ENCODE results near the gene CACNA2D3.

Gene CACNA2D3

GRCh38 chr3:54299169-54299935 lies 177.0 kb downstream of the CACNA2D3 start:
- Histone ChIP-seq H4K20me1 (ENCODE audit: low read depth, low read length) (no peaks in the 10 kb centered on the region), H3K27ac (ENCODE audit: low read depth, low read length) (no peak overlapping the region), H3K9me3 (ENCODE audit: insufficient read depth, low read length) (no peaks in the 10 kb centered on the region), H3K4me2 (ENCODE audit: low read depth, low read length, poor library complexity, severe bottlenecking) (no peak overlapping the region), H3K36me3 (ENCODE audit: low read length) (no peaks in the 10 kb centered on the region), H3K4me3 (ENCODE audit: insufficient read depth, low read length, poor library complexity, severe bottlenecking) (no peak overlapping the region), H3F3A (ENCODE audit: insufficient read depth) (no peaks in the 10 kb centered on the region), H3K79me2 (ENCODE audit: insufficient read depth, low read length) (no peaks in the 10 kb centered on the region), H3K9ac (ENCODE audit: low read length) (no peak overlapping the region), H2AFZ (ENCODE audit: low read depth, low read length, severe bottlenecking) (no peak overlapping the region), H3K27me3 (ENCODE audit: low read length) (no peaks in the 10 kb centered on the region), H3K9me2 (replicated peaks; ENCODE audit: insufficient read depth, low read length) (no peaks in the 10 kb centered on the region)
- TF ChIP-seq EZH2phosphoT487 (conservative IDR thresholded peaks at IDR 0.05; ENCODE audit: low read length): no peak

DNA sequence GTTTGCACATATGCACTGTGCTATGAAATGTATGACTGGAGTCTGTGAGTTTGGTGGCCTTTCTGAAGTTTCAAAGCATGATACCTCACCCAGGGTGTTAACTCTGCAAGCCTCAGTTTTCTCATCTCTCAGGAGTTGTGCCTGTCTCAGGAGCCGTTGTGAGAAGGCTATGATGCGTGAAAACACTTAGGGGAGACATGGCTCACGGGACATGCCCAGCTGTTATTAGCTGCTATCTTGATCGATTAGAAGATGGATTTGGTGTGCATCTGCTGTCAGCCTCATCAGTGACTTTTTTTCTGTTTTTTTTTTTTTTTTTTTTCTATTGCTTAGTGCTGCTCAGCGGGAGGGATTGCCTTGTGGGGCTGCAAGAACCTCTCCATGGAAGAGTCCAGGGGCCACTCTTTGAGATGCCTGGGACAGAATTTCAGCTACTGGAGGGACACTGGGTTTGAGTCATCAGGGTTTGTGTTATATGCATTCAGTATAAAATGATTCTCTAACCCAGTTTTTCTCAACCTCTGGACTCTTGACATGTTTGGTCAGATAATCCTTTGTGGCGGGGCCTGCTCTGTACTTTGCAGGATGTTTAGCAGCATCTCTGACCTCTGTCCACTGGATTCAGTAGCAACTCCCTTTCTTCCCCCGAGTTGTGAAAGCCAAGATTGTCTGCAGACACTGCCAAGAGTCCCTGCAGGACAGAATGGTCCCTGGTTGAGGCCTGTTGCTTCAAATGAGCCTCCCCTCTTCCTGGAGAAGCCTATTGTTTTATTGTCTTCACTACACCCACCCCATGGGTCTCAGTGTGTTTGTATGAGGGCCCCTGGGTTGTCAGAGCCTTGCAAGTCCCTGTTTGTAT lies 181.4 kb downstream of the CACNA2D3 start:
- TF ChIP-seq EZH2phosphoT487 (conservative IDR thresholded peaks at IDR 0.05; ENCODE audit: low read length) (no peak), CTCF (IDR thresholded peaks at IDR 0.05; ENCODE audit: insufficient read depth, low read length, poor library complexity, severe bottlenecking) (no peak)
- no peak overlapping the region for H3K9ac ChIP-seq (ENCODE audit: low read length)
- no peak overlapping the region for H3K27ac ChIP-seq (ENCODE audit: low read depth, low read length)
- H2AFZ ChIP-seq (ENCODE audit: low read depth, low read length, severe bottlenecking): no peak overlapping the region
- H3K36me3 ChIP-seq (ENCODE audit: low read length): no peaks in the 10 kb centered on the region
- H3K4me3 ChIP-seq (ENCODE audit: insufficient read depth, low read length, poor library complexity, severe bottlenecking): no peak overlapping the region
- no peaks in the 10 kb centered on the region for H3K79me2 ChIP-seq (ENCODE audit: insufficient read depth, low read length)
- no peaks in the 10 kb centered on the region for H3K27me3 ChIP-seq (ENCODE audit: low read length)
- H4K20me1 ChIP-seq (ENCODE audit: low read depth, low read length): no peaks in the 10 kb centered on the region
- H3F3A ChIP-seq (ENCODE audit: insufficient read depth): no peaks in the 10 kb centered on the region
- H3K9me3 ChIP-seq (ENCODE audit: insufficient read depth, low read length): no peaks in the 10 kb centered on the region
- H3K9me2 ChIP-seq (replicated peaks; ENCODE audit: insufficient read depth, low read length): no peaks in the 10 kb centered on the region
- H3K4me2 ChIP-seq (ENCODE audit: low read depth, low read length, poor library complexity, severe bottlenecking): no peak overlapping the region

GRCh38 chr3:54304877-54305276 lies 182.5 kb downstream of the CACNA2D3 start:
- Histone ChIP-seq H3K27ac (ENCODE audit: low read depth, low read length) (no peak overlapping the region), H3K9ac (ENCODE audit: low read length) (no peak overlapping the region), H3K27me3 (ENCODE audit: low read length) (no peaks in the 10 kb centered on the region), H3K79me2 (ENCODE audit: insufficient read depth, low read length) (no peaks in the 10 kb centered on the region), H2AFZ (ENCODE audit: low read depth, low read length, severe bottlenecking) (no peak overlapping the region), H3K9me2 (replicated peaks; ENCODE audit: insufficient read depth, low read length) (no peaks in the 10 kb centered on the region), H3K4me3 (ENCODE audit: insufficient read depth, low read length, poor library complexity, severe bottlenecking) (no peak overlapping the region), H3F3A (ENCODE audit: insufficient read depth) (no peaks in the 10 kb centered on the region), H3K9me3 (ENCODE audit: insufficient read depth, low read length) (no peaks in the 10 kb centered on the region), H4K20me1 (ENCODE audit: low read depth, low read length) (no peaks in the 10 kb centered on the region), H3K4me2 (ENCODE audit: low read depth, low read length, poor library complexity, severe bottlenecking) (no peak overlapping the region), H3K36me3 (ENCODE audit: low read length) (no peaks in the 10 kb centered on the region)
- TF ChIP-seq EZH2phosphoT487 (conservative IDR thresholded peaks at IDR 0.05; ENCODE audit: low read length): no peak
- no peak for TF ChIP-seq CTCF (IDR thresholded peaks at IDR 0.05; ENCODE audit: insufficient read depth, low read length, poor library complexity, severe bottlenecking)

Measured in SU-DHL-6 (cell line).